Bronchial epithelial cell (primary cell): ENCODE results near the gene TSHZ3. TPM values are rescaled to one million over a fixed set of nuclear protein-coding genes. Genes with fewer than 3 reads are reported as not detected.

Source experiments
- DNase-seq: peaks from one replicate; pipeline ENCODE4 v3.0.0-alpha.2; 2010; ENCODE audit warnings: low read depth
- FAIRE-seq: peaks from 2 replicates; lab custom pipeline; 2011; peaks lifted over from hg19 to GRCh38; lab: Jason Lieb, UNC
- H3K27me3 ChIP-seq: 2 replicates; pipeline ENCODE4 v1.5.1; 2011; ENCODE audit warnings: low read length; ENCODE audit not compliant: control insufficient read depth, insufficient read depth
- H3K36me3 ChIP-seq: 2 replicates; pipeline ENCODE4 v1.5.1; 2011; ENCODE audit warnings: low read length; ENCODE audit not compliant: control insufficient read depth, insufficient read depth
- H3K4me3 ChIP-seq: 2 replicates; pipeline ENCODE4 v1.5.1; 2011; ENCODE audit warnings: mild to moderate bottlenecking, low read depth, low read length, control low read depth
- total RNA-seq: library from RNA; depleted of rRNA; stranded (reverse); fragments of >200 nt; gene quantifications from 2 replicates; pipeline ENCODE4 v1.2.1, GENCODE V29; 2014
- TF ChIP-seq, protein P1 (sequence below): IDR thresholded peaks from 2 replicates; pipeline ENCODE4 v1.5.1; 2011; ENCODE audit warnings: mild to moderate bottlenecking, moderate library complexity, low read length, control low read depth, inconsistent platforms; ENCODE audit not compliant: insufficient read depth, severe bottlenecking

TSHZ3 gene
- total RNA-seq, 1 donor from 2014 or later = 1.6 TPM

DNA sequence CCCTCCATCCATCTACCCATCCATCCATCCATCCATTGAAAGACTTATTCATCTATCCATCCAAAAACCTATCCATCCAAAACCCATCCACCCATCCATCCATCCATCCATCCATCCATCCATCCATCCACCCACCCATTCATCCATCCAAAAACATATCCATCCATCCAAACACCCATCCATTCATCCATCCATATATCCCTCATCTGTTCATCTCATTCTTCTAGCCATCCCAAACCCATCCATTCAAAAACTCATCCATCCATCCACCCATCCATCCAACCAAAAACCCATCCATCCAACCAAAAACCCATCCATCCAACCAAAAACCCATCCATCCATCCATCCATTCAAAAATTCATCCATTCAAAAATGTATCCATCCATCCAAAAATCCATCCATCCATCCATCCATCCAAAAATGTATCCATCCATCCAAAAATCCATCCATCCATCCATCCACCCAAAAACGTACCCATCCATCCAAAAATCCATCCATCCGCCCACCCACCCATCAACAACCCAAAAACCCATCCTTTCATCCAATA, 56.5 kb downstream of the TSHZ3 start:
- DNase-seq (no peak), FAIRE-seq (no peak)
- H3K27me3 ChIP-seq = no peaks in the 10 kb centered on the region
- no peaks in the 10 kb centered on the region for H3K36me3 ChIP-seq
- TF ChIP-seq, protein P1, sequence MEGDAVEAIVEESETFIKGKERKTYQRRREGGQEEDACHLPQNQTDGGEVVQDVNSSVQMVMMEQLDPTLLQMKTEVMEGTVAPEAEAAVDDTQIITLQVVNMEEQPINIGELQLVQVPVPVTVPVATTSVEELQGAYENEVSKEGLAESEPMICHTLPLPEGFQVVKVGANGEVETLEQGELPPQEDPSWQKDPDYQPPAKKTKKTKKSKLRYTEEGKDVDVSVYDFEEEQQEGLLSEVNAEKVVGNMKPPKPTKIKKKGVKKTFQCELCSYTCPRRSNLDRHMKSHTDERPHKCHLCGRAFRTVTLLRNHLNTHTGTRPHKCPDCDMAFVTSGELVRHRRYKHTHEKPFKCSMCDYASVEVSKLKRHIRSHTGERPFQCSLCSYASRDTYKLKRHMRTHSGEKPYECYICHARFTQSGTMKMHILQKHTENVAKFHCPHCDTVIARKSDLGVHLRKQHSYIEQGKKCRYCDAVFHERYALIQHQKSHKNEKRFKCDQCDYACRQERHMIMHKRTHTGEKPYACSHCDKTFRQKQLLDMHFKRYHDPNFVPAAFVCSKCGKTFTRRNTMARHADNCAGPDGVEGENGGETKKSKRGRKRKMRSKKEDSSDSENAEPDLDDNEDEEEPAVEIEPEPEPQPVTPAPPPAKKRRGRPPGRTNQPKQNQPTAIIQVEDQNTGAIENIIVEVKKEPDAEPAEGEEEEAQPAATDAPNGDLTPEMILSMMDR = no peak
- no peak overlapping the region for H3K4me3 ChIP-seq

- TF ChIP-seq, protein P1 = no peak
- Histone ChIP-seq H3K36me3 (no peaks in the 10 kb centered on the region), H3K4me3 (no peak overlapping the region), H3K27me3 (no peaks in the 10 kb centered on the region)
- DNase-seq (no peak), FAIRE-seq (no peak)
Measured at GRCh38 chr19:31290931-31291590, 58.2 kb downstream of the TSHZ3 start.

GRCh38 chr19:31289976-31290375, 59.3 kb downstream of the TSHZ3 start:
- TF ChIP-seq, protein P1 = no peak
- FAIRE-seq (peak; percentile 32), DNase-seq (no peak)
- no peaks in the 10 kb centered on the region for H3K27me3 ChIP-seq
- H3K36me3 ChIP-seq = no peaks in the 10 kb centered on the region
- no peak overlapping the region for H3K4me3 ChIP-seq

DNA sequence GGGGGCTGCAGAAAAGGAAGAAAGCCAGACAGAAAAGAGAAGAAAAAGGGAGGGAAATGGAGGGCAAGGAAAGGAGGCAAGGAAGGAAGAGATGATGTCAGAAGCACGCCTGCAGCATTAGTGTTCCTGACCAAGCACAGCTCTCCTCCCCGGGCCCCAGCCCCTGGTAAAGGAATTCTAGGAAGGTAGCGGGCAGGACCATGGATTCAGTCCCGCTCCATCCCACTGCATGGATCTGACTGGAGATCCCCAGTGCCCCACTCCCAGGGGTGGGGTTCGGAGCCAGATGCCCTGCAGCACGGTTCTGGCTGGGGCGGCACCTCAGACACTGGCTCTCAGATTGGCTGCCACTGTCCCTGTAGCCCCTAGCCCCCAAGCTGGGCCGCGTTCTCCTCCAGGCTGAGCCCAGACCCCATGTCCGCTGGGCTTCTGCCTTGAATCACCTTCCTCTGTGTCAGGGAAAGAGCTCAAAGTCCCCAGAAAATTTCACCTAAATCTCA, 59.8 kb downstream of the TSHZ3 start:
- Histone ChIP-seq H3K36me3 (no peaks in the 10 kb centered on the region), H3K27me3 (no peaks in the 10 kb centered on the region), H3K4me3 (no peak overlapping the region)
- FAIRE-seq (no peak), DNase-seq (no peak)
- TF ChIP-seq, protein P1 = no peak

DNA sequence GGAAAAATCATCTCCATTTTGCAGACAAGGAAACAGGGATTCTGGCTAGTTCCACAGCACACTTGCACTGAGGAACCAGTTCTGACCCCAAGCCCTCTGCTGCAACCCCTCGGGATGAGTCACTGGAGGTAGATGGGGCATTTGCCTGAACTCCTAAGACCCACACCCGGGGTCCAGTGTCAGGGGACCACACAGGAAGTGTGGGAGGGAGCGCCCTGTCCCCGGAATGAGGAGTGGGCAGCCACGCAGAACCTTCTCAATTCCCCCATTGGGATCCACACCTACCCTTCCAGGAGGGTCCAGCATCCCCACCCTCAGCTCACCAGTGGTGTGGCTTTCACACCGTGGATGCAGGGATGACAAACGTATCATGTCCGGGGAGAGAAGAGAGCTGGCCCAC, 62.7 kb downstream of the TSHZ3 start:
- H3K27me3 ChIP-seq = no peaks in the 10 kb centered on the region
- H3K36me3 ChIP-seq = no peaks in the 10 kb centered on the region
- DNase-seq (no peak), FAIRE-seq (no peak)
- TF ChIP-seq, protein P1 = no peak
- H3K4me3 ChIP-seq = no peak overlapping the region
